Lower leg skin (tissue), 4 donors: ENCODE results near the gene ETFDH. TPM values are rescaled to one million over a fixed set of nuclear protein-coding genes. Genes with fewer than 3 reads are reported as not detected.
"Not testable (repeated sequence)": the region's sequence is repeated elsewhere in the genome, so short reads cannot be mapped to it uniquely, and the experiment has no call there.

Source experiments
- DNase-seq, 2 donors: peaks; one replicate each; pipeline ENCODE4 v3.0.0-alpha.2; 2019; ENCODE audit warnings: low spot score in 2 of 2
- H3K4me3 ChIP-seq: fragments of 200-600 bp; sonication (generic); 2 replicates; pipeline ENCODE4 v1.5.1; 2017; ENCODE audit warnings: mild to moderate bottlenecking, low read depth; ENCODE audit not compliant: poor library complexity, severe bottlenecking
- CTCF ChIP-seq, 3 donors: fragments of 450-650 bp; IDR thresholded peaks; one replicate each; pipeline ENCODE4 v1.5.1; 2016; ENCODE audit warnings: antibody characterized with exemption in 3 of 3, mild to moderate bottlenecking in 3 of 3, moderate library complexity in 2 of 3
- POLR2A ChIP-seq, 2 donors: fragments of 450-650 bp; IDR thresholded peaks; one replicate each; pipeline ENCODE4 v1.6.1; 2016 to 2017; ENCODE audit warnings: antibody characterized with exemption in 2 of 2, mild to moderate bottlenecking in 1 of 2, moderate library complexity in 1 of 2
- WGBS, 2 donors: methylation state at CpG; one replicate each; pipeline ENCODE4 v1.1.5; 2018; 5-methylcytosine and 5-hydroxymethylcytosine counted together
- intact Hi-C: fragments of 100-400 bp; cut with DNase I; formaldehyde crosslinking; loops from one replicate; pipeline ENCODE4 v1.15.0; 2023; ENCODE audit warnings: low total_unique reads
- total RNA-seq, 4 donors: library from RNA; depleted of rRNA; stranded (reverse); fragments of >200 nt; gene quantifications; one replicate each; pipeline ENCODE4 v1.1.0, GENCODE V29; 2016

ETFDH gene
- total RNA-seq, 4 donors from 2014 or later, result 34.6 to 118 (median 58.4) TPM

GRCh38 chr4:158644356-158644755 is 27.7 kb upstream of the ETFDH start:
- no peak for DNase-seq
- no peak overlapping the region for H3K4me3 ChIP-seq
- no peak for TF ChIP-seq POLR2A (IDR thresholded peaks at IDR 0.05)
- TF ChIP-seq CTCF (IDR thresholded peaks at IDR 0.05), result no peak
- intact Hi-C loops, result loop anchor here (5.0 kb wide), 1 partner anchor 1673 kb away; no protein-coding TSS in a partner anchor
- WGBS, 2 donors, result 73 to 79% methylated on average over 5 of the region's 5 CpGs

- WGBS, 2 donors, result 55 to 60% methylated on average over 3 of the region's 3 CpGs
Measured at GRCh38 chr4:158644760-158645159, 27.3 kb upstream of the ETFDH start.

GRCh38 chr4:158649111-158649680 is 22.9 kb upstream of the ETFDH start:
- intact Hi-C loops, result no loop called here
- 22 to 35% methylated on average over 4 of the region's 4 CpGs for WGBS, 2 donors
- TF ChIP-seq CTCF (IDR thresholded peaks at IDR 0.05), result no peak
- no peak for TF ChIP-seq POLR2A (IDR thresholded peaks at IDR 0.05)
- no peak for DNase-seq
- no peak overlapping the region for H3K4me3 ChIP-seq

More at GRCh38 chr4:158644760-158645159, 27.3 kb upstream of the ETFDH start:
- TF ChIP-seq CTCF (IDR thresholded peaks at IDR 0.05) (no peak), POLR2A (IDR thresholded peaks at IDR 0.05) (no peak)
- intact Hi-C loops, result loop anchor here (5.0 kb wide), 1 partner anchor 1673 kb away; no protein-coding TSS in a partner anchor
- H3K4me3 ChIP-seq, result no peak overlapping the region
- no peak for DNase-seq

GRCh38 chr4:158652920-158653319 is 19.2 kb upstream of the ETFDH start:
- no peak for TF ChIP-seq POLR2A (IDR thresholded peaks at IDR 0.05)
- no peak for TF ChIP-seq CTCF (IDR thresholded peaks at IDR 0.05)
- DNase-seq, result no peak
- 13 to 18% methylated on average over 2 of the region's 2 CpGs for WGBS, 2 donors
- intact Hi-C loops, result no loop called here
- no peak overlapping the region for H3K4me3 ChIP-seq

GRCh38 chr4:158656439-158656838 is 15.7 kb upstream of the ETFDH start:
- H3K4me3 ChIP-seq, result no peak overlapping the region
- WGBS, 2 donors, result 50 to 55% methylated on average over 1 of the region's 1 CpG
- no peak for DNase-seq
- TF ChIP-seq CTCF (IDR thresholded peaks at IDR 0.05) (no peak), POLR2A (IDR thresholded peaks at IDR 0.05) (no peak)
- intact Hi-C loops, result no loop called here

- 89 to 90% methylated on average over 9 of the region's 11 CpGs for WGBS, 2 donors
- intact Hi-C loops, result no loop called here
- no peak for TF ChIP-seq POLR2A (IDR thresholded peaks at IDR 0.05)
- TF ChIP-seq CTCF (IDR thresholded peaks at IDR 0.05), result no peak
- H3K4me3 ChIP-seq, result no peak overlapping the region
- no peak for DNase-seq
Measured at GRCh38 chr4:158657291-158657690, 14.8 kb upstream of the ETFDH start.

GRCh38 chr4:158663255-158663654 is 8.8 kb upstream of the ETFDH start:
- intact Hi-C loops, H3K4me3 ChIP-seq, DNase-seq: not testable (repeated sequence)
- 63% methylated on average over 4 of the region's 4 CpGs for WGBS, 2 donors

GRCh38 chr4:158663707-158664625 is 8.1 kb upstream of the ETFDH start:
- intact Hi-C loops, DNase-seq, H3K4me3 ChIP-seq: not testable (repeated sequence)
- 84% methylated on average over 8 of the region's 8 CpGs for WGBS, 2 donors
